Measurements from ENCODE around the gene ZCCHC14.

GRCh38 chr16:87424266-87424665, 68.6 kb downstream of the ZCCHC14 start:
- no peak for TF ChIP-seq CTCF (IDR thresholded peaks at IDR 0.05)
- TF ChIP-seq ZFX (IDR thresholded peaks at IDR 0.05; ENCODE audit: borderline replicate concordance): no peak

Measured in 22Rv1 (cell line).